CD14-positive monocyte (primary cell): ENCODE measurements around the gene AFAP1L1. TPM values are rescaled to one million over a fixed set of nuclear protein-coding genes. Genes with fewer than 3 reads are reported as not detected.

Experiments
- DNase-seq, 3 donors: peaks; one replicate each; pipeline ENCODE4 v3.0.0-alpha.2; 2011 to 2022
- H2AFZ ChIP-seq: 2 replicates; pipeline ENCODE4 v1.6.0; 2012; ENCODE audit warnings: mild to moderate bottlenecking, low read depth, low read length, inconsistent platforms; ENCODE audit not compliant: insufficient read depth, poor library complexity, severe bottlenecking
- H3K27ac ChIP-seq, 2 donors: 1 replicate in 1 of 2; 2 replicates in 1 of 2; pipeline ENCODE4 v1.5.1; 2012 to 2013; ENCODE audit warnings: low read length in 2 of 2, control low read depth in 1 of 2, inconsistent platforms in 1 of 2, low read depth in 1 of 2, mild to moderate bottlenecking in 1 of 2
- H3K27me3 ChIP-seq, 2 donors: one replicate each; pipeline versions ENCODE4 v1.6.0 to v1.6.1; 2011 to 2013; ENCODE audit warnings: low read length in 2 of 2; ENCODE audit not compliant: control insufficient read depth in 2 of 2, insufficient read depth in 2 of 2
- H3K36me3 ChIP-seq, 2 donors: replicated peaks in 1 of 2; 1 replicate in 1 of 2; 2 replicates in 1 of 2; pipeline versions ENCODE4 v1.5.1 to v1.6.1; 2012 to 2013; ENCODE audit warnings: low read length in 2 of 2, control low read depth in 1 of 2, inconsistent platforms in 1 of 2, mild to moderate bottlenecking in 1 of 2; ENCODE audit not compliant: insufficient read depth in 2 of 2, control insufficient read depth in 1 of 2
- H3K4me1 ChIP-seq, 2 donors: 1 replicate in 1 of 2; 2 replicates in 1 of 2; pipeline versions ENCODE4 v1.5.1 to v1.6.1; 2012 to 2013; ENCODE audit warnings: low read length in 2 of 2, control low read depth in 1 of 2, inconsistent platforms in 1 of 2, mild to moderate bottlenecking in 1 of 2, moderate library complexity in 1 of 2; ENCODE audit not compliant: insufficient read depth in 2 of 2, control insufficient read depth in 1 of 2
- H3K4me2 ChIP-seq: replicated peaks from 2 replicates; pipeline ENCODE3; 2012; ENCODE audit warnings: low read length, moderate library complexity, mild to moderate bottlenecking; ENCODE audit not compliant: poor library complexity, severe bottlenecking; ENCODE audit errors: extremely low read depth
- H3K4me3 ChIP-seq, 3 experiments: fragments of 200-600 bp in 1 of 3; sonication (generic) in 1 of 3; replicated peaks in 1 of 3; 1 replicate in 2 of 3; 2 replicates in 1 of 3; pipeline ENCODE4 v1.5.1; 2011 to 2013; ENCODE audit warnings: low read length in 3 of 3, mild to moderate bottlenecking in 3 of 3, control low read depth in 2 of 3, low read depth in 2 of 3, inconsistent platforms in 1 of 3, moderate library complexity in 1 of 3
- H3K79me2 ChIP-seq: 2 replicates; pipeline ENCODE4 v1.6.0; 2012; ENCODE audit warnings: mild to moderate bottlenecking, control low read depth, inconsistent platforms, low read length, moderate library complexity; ENCODE audit not compliant: insufficient read depth
- H3K9ac ChIP-seq: 2 replicates; pipeline ENCODE4 v1.6.0; 2017; ENCODE audit warnings: low read length, mild to moderate bottlenecking; ENCODE audit not compliant: insufficient read depth, poor library complexity, severe bottlenecking
- H3K9me3 ChIP-seq, 2 donors: replicated peaks in 1 of 2; 1 replicate in 1 of 2; 2 replicates in 1 of 2; pipeline versions ENCODE4 v1.5.1 to v1.6.1; 2012 to 2013; ENCODE audit warnings: low read length in 2 of 2, control low read depth in 1 of 2; ENCODE audit not compliant: control insufficient read depth in 1 of 2, insufficient read depth in 1 of 2
- H4K20me1 ChIP-seq: 2 replicates; pipeline ENCODE4 v1.6.0; 2012; ENCODE audit warnings: mild to moderate bottlenecking, low read length, control low read depth, moderate library complexity; ENCODE audit not compliant: insufficient read depth
- H3K27ac Mint-ChIP-seq, 7 donors: one replicate each; pipeline ENCODE4 v1.8.0; 2020; ENCODE audit warnings: mild to moderate bottlenecking in 7 of 7, mixed read lengths in 7 of 7, moderate library complexity in 6 of 7, inconsistent platforms in 2 of 7
- H3K27me3 Mint-ChIP-seq, 3 donors: one replicate each; pipeline ENCODE4 v1.8.0; 2021 to 2022; ENCODE audit warnings: low read depth in 3 of 3, mild to moderate bottlenecking in 3 of 3, mixed read lengths in 3 of 3, moderate library complexity in 3 of 3, inconsistent platforms in 1 of 3
- H3K36me3 Mint-ChIP-seq, 2 donors: one replicate each; pipeline ENCODE4 v1.8.0; 2020; ENCODE audit warnings: mixed read lengths in 2 of 2, inconsistent platforms in 1 of 2, mild to moderate bottlenecking in 1 of 2
- H3K4me1 Mint-ChIP-seq: one replicate; pipeline ENCODE4 v1.8.0; 2020; ENCODE audit warnings: mild to moderate bottlenecking, mixed read lengths
- H3K4me3 Mint-ChIP-seq, 2 donors: one replicate each; pipeline ENCODE4 v1.8.0; 2020; ENCODE audit warnings: mild to moderate bottlenecking in 2 of 2, mixed read lengths in 2 of 2, moderate library complexity in 1 of 2
- H3K9me3 Mint-ChIP-seq, 7 donors: one replicate each; pipeline ENCODE4 v1.8.0; 2020 to 2022; ENCODE audit warnings: mixed read lengths in 7 of 7, mild to moderate bottlenecking in 6 of 7, moderate library complexity in 6 of 7, inconsistent platforms in 2 of 7
- WGBS: methylation state at CpG from one replicate; pipeline ENCODE4 v1.1.5; 2013; ENCODE audit warnings: missing lambda C conversion rate; ENCODE audit not compliant: insufficient coverage; 5-methylcytosine and 5-hydroxymethylcytosine counted together
- intact Hi-C, 2 donors: fragments of 100-400 bp; cut with micrococcal nuclease; formaldehyde crosslinking; loops; one replicate each; pipeline versions ENCODE4 v1.15.0 to v1.15.1; 2023
- polyA plus RNA-seq, 3 donors: library from polyadenylated mRNA; depleted of rRNA in 1 of 3; unstranded in 2 of 3; stranded (reverse) in 1 of 3; fragments of 300-500 nt in 2 of 3; fragments of >200 nt in 1 of 3; fragmentation: Illumina TruSeq in 2 of 3; gene quantifications; 1 replicate in 2 of 3; 2 replicates in 1 of 3; pipeline ENCODE4 v1.2.3, GENCODE V29; 2012 to 2021
- TF ChIP-seq, protein P1 (sequence below): fragments of 200-600 bp; IDR thresholded peaks from one replicate; pipeline ENCODE4 v1.8.0; 2022; ENCODE audit warnings: antibody characterized with exemption, mild to moderate bottlenecking

Gene AFAP1L1
- polyA plus RNA-seq, 3 donors = not detected

GRCh38 chr5:149274939-149275338 is 3.3 kb downstream of the AFAP1L1 start:
- no CpG with 5 or more reads among the region's 1 CpG for WGBS

GRCh38 chr5:149277801-149278200 is 6.1 kb downstream of the AFAP1L1 start:
- no peaks in the 10 kb centered on the region for H3K9me3 ChIP-seq
- no peaks in the 10 kb centered on the region for H3K4me1 ChIP-seq
- no peak overlapping the region for H3K27ac ChIP-seq
- Mint-ChIP-seq H3K9me3 (peaks cover 0 to 4% (median 0%) of the 10 kb centered on the region in 7 donors), H3K27me3 (peaks cover 12 to 15% (median 13%) of the 10 kb centered on the region in 3 donors), H3K27ac (no peak overlapping the region), H3K4me1 (peaks cover 11% of the 10 kb centered on the region), H3K36me3 (peaks cover 0 to 2% of the 10 kb centered on the region in 2 donors), H3K4me3 (no peak overlapping the region)
- no peak overlapping the region for H3K4me2 ChIP-seq
- H4K20me1 ChIP-seq = no peaks in the 10 kb centered on the region
- TF ChIP-seq, protein P1, sequence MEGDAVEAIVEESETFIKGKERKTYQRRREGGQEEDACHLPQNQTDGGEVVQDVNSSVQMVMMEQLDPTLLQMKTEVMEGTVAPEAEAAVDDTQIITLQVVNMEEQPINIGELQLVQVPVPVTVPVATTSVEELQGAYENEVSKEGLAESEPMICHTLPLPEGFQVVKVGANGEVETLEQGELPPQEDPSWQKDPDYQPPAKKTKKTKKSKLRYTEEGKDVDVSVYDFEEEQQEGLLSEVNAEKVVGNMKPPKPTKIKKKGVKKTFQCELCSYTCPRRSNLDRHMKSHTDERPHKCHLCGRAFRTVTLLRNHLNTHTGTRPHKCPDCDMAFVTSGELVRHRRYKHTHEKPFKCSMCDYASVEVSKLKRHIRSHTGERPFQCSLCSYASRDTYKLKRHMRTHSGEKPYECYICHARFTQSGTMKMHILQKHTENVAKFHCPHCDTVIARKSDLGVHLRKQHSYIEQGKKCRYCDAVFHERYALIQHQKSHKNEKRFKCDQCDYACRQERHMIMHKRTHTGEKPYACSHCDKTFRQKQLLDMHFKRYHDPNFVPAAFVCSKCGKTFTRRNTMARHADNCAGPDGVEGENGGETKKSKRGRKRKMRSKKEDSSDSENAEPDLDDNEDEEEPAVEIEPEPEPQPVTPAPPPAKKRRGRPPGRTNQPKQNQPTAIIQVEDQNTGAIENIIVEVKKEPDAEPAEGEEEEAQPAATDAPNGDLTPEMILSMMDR = no peak
- no peak overlapping the region for H2AFZ ChIP-seq
- H3K36me3 ChIP-seq = no peaks in the 10 kb centered on the region
- no peaks in the 10 kb centered on the region for H3K79me2 ChIP-seq
- DNase-seq = no peak
- 0% methylated on average over 2 of the region's 4 CpGs for WGBS
- H3K9ac ChIP-seq = no peak overlapping the region
- peaks cover 6 to 10% of the 10 kb centered on the region in 2 donors for H3K27me3 ChIP-seq
- no peak overlapping the region for H3K4me3 ChIP-seq
- intact Hi-C loops = no loop called here

More at GRCh38 chr5:149274939-149275338, 3.3 kb downstream of the AFAP1L1 start:
- Mint-ChIP-seq H3K36me3 (peaks cover 2 to 12% of the 10 kb centered on the region in 2 donors), H3K9me3 (peaks cover 0 to 14% (median 7%) of the 10 kb centered on the region in 7 donors), H3K4me3 (no peak overlapping the region), H3K27ac (no peak overlapping the region), H3K27me3 (peaks cover 34 to 41% (median 40%) of the 10 kb centered on the region in 3 donors), H3K4me1 (peaks cover 25% of the 10 kb centered on the region)
- peaks cover 25 to 36% of the 10 kb centered on the region in 2 donors for H3K27me3 ChIP-seq
- no peaks in the 10 kb centered on the region for H4K20me1 ChIP-seq
- no peak overlapping the region for H3K4me2 ChIP-seq
- no peak overlapping the region for H2AFZ ChIP-seq
- H3K36me3 ChIP-seq = no peaks in the 10 kb centered on the region
- H3K4me3 ChIP-seq = no peak overlapping the region
- no peak overlapping the region for H3K9ac ChIP-seq
- TF ChIP-seq, protein P1 = no peak
- DNase-seq = no peak
- H3K4me1 ChIP-seq = peaks cover 12 to 17% of the 10 kb centered on the region in 2 donors
- intact Hi-C loops = no loop called here
- H3K9me3 ChIP-seq = peaks cover 0 to 5% of the 10 kb centered on the region in 2 donors
- H3K27ac ChIP-seq = no peak overlapping the region
- H3K79me2 ChIP-seq = no peaks in the 10 kb centered on the region
